HK-2 (cell line): Measurements from ENCODE around the gene OR7G2.

ENCODE experiments used
- DNase-seq: peaks from one replicate; pipeline ENCODE4 v3.0.0-alpha.2; 2018; ENCODE audit not compliant: unreplicated experiment

The OR7G2 gene

GRCh38 chr19:9107375-9107774, at the start of gene OR7G2:
Gene OR7G2 (minus strand): TSS chr19:9107475. CDS start chr19:9103243, 4,232 bp downstream.
- DNase-seq = no peak

- no peak for DNase-seq
Observed at GRCh38 chr19:9156304-9156703, 49.0 kb upstream of the OR7G2 start.

- DNase-seq = no peak
Observed at GRCh38 chr19:9155591-9155990, 48.3 kb upstream of the OR7G2 start.

DNA sequence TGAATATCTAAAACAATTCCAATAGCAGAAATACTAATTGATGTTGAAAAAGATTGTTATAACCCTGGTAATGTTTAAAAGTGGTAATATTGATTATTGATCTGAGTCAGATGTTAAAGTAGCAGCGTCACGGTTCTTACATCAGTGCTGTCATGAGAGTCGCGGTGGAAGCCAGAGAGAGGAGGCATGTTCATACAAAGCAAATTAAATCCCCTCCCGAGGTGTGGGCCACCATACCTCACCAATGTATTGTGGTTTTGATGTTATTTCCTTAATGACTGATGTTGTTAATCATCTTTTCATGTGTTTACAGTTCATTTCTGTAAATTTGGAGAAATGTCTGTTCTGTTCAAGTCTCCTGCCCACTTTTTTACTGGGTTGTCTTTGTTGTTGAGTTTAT, 44.1 kb upstream of the OR7G2 start:
- DNase-seq = no peak

GRCh38 chr19:9150650-9151049, 43.4 kb upstream of the OR7G2 start:
- DNase-seq = no peak

DNA sequence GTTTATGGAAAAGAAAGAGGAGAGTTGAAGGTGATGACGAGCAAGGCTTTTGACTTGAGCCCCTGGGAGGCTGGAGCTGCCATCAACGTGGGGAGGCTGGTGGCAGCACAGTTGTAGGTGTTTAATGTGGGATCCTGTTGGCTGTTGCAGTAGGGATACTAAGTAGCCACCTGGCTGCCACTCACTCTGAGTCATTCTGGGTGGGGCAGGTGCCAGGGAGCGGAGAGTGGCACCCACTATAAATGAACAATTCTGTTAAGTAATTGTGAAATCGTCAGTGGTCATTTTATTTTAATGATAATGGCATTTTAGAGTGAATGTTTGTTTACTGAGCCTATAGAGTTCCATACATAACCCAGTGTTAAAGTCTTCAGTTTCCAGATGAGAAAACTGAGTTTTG, 42.7 kb upstream of the OR7G2 start:
- no peak for DNase-seq

DNA sequence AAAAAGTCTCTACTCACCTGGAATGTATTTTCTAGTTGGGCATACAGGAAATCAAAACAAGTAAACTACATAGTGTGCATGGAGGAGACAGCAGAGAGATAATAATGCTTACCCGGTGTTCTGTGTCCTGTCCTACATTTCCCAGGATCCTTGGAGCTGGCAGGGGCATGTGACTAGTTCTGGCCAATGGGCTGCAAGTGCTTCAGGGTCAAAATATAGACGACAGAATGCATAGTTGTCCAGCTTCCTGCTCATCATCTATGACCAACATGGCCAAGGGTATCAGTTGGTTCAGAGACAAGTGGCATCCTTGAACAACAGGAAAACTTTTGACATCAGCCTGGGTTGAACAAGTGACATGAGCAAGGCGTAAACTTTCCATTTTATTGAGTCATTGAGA, 41.4 kb upstream of the OR7G2 start:
- no peak for DNase-seq

- DNase-seq = no peak
Observed at GRCh38 chr19:9146882-9147281, 39.6 kb upstream of the OR7G2 start.

- DNase-seq = no peak
Observed at GRCh38 chr19:9144920-9145319, 37.6 kb upstream of the OR7G2 start.

DNA sequence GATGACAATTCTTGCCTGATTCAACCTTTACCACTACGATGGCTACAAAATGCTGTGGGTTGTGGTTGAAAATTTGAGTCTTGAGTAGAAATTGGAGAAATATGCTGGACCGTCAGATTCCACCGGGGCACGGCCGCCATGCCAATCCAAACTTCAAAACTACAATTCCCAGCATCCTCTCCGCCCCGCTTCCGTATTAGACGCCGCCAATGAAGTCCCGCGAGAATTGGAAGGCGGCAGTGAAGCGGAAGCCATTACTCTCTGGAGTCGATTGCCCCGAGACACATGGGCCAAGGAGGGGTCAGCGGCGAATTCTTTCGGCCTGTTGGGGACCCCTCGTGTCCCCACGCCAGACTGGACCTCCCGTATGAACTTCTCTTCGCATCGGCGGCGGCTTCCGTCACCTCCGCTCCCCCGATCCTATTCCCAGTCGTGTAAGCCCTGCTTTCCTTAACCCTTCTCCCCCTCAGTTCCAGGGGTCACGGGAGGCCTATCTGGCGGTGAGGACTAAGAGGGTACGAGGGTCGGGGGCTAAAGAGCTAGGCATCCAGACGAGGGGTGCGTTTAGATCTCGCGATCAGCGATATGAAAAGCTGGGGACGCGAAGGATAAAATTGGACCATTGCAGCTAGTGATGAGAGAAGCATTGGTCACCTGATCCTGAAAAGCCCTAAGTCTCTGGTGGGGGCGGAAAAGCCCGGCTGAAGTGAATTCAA, 33.0 kb upstream of the OR7G2 start, which contains the start of gene ZNF317:
Gene ZNF317 (plus strand): TSS at position 239 of the 716 bp plus-strand sequence. CDS start 15,620 bp downstream, outside the sequence.
- peak; percentile 85 for DNase-seq

- DNase-seq = no peak
Observed at GRCh38 chr19:9139609-9140158, 32.4 kb upstream of the OR7G2 start.

GRCh38 chr19:9132422-9132821, 25.1 kb upstream of the OR7G2 start:
- DNase-seq = no peak

DNA sequence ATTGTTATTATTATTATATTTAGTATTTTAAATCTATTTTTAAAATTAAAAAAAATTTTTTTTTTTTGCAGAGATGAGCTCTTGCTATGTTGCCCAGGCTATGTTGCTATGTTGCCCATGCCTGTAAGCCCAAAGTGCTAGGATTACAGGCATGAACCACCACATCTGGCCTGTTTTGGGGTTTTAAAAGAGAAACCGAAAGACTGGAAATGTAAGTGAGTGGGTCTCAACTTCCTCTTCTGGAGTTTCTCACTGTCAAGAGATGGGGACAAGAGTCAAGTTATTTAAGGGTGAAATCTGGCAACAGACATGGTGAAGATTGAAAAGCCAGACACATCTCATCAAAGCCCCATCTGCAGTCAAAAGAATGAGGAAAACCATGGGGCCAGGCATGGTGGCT, 23.7 kb upstream of the OR7G2 start:
- DNase-seq = no peak

- no peak for DNase-seq
Observed at GRCh38 chr19:9128171-9128570, 20.9 kb upstream of the OR7G2 start.

DNA sequence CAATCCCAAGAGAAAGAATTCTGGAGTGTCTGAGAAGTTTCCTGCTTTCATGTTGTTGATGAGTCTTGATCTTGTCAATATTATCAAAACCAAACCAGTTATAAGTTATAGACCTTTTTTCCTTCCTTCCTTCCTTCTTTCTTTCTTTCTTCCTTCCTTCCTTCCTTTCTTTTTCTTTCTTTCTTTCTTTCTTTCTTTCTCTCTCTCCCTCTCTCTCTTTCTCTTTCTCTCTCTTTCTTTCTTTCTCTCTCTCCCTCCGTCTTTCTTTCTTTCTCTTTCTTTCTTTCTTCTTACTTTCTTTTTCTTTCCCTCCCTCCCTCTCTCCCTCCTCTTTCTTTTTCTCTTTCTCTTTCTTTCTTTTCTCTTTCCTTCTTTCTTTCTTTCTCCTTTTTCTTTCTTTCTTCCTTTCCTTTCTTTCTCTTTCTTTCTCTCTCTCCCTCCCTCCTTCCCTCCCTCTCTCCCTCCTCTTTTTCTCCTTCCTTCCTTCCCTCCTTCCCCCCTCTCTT, 19.7 kb upstream of the OR7G2 start, which contains the start of gene OR7G3:
Gene OR7G3 (minus strand): TSS at position 51 of the 506 bp plus-strand sequence. CDS start 0 bp downstream, at position 51.
- no peak for DNase-seq

- DNase-seq = no peak
Observed at GRCh38 chr19:9116547-9116946, 9.3 kb upstream of the OR7G2 start.

DNA sequence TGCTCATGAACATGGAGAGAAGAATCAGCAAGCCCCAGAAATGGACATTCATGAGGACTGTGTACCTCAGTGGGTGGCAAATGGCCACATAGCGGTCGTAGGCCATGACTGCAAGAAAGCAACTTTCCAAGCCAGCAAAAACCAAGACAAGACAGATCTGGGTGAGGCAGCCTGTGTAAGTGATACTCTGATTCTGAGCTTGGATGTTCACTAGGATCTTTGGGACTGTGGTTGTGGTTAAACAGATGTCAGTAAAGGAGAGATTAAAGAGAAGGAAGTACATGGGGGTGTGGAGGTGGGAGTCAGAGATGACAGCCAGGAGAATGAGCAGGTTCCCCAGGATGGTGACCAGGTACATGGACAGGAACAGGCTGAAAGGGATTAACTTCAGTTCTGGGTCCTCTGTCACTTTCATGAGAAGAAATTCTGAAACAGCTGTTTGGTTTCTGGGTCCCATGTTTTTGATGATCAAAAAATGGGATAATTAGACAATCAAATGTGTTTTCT, 8.1 kb upstream of the OR7G2 start, which contains the start of gene OR7G1:
Gene OR7G1 (minus strand): TSS at position 457 of the 507 bp plus-strand sequence. CDS start 0 bp downstream, at position 457.
- DNase-seq = no peak

GRCh38 chr19:9109959-9110358, 2.7 kb upstream of the OR7G2 start:
- no peak for DNase-seq

- DNase-seq = no peak
Observed at GRCh38 chr19:9086761-9087160, 20.5 kb downstream of the OR7G2 start, which contains the start of gene OR1M1. Gene OR1M1 (plus strand): TSS chr19:9087061. CDS start chr19:9093245, 6,184 bp downstream.

DNA sequence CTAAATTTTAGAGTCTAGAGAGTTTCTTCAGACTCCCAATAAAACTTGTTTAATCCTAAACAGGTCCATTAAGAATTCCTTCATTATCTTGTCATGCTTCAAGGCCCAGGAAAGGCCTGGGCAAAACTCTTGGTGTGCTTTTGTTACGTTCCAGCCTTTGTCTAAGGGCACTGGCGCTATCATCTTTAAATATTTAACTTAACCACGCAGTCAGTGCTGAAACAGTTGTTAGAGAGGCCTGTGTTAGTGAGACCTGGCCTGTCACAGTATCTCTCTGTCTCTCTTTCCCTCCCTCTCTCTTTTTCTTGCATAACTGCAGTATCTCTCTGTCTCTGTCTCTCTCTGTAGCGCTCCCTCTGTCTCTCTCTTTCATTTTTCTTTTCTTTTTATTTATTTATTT, 28.6 kb downstream of the OR7G2 start:
- DNase-seq = no peak

GRCh38 chr19:9076901-9077300, 30.4 kb downstream of the OR7G2 start:
- no peak for DNase-seq

GRCh38 chr19:9075064-9075949, 32.0 kb downstream of the OR7G2 start:
- DNase-seq = peak; percentile 96
